WI38 (cell line): ENCODE data around the gene CDH12.
"Not testable (repeated sequence)": the region's sequence is repeated elsewhere in the genome, so short reads cannot be mapped to it uniquely, and the experiment has no call there.

Experiments used
- H3K4me3 ChIP-seq: 2 replicates; pipeline ENCODE4 v1.5.1; 2011; ENCODE audit warnings: low read depth, mild to moderate bottlenecking, control low read depth, low read length
- CTCF ChIP-seq: IDR thresholded peaks from 2 replicates; pipeline ENCODE4 v1.5.1; 2012; ENCODE audit warnings: low read depth, mild to moderate bottlenecking, control low read depth, low read length

Gene CDH12

DNA sequence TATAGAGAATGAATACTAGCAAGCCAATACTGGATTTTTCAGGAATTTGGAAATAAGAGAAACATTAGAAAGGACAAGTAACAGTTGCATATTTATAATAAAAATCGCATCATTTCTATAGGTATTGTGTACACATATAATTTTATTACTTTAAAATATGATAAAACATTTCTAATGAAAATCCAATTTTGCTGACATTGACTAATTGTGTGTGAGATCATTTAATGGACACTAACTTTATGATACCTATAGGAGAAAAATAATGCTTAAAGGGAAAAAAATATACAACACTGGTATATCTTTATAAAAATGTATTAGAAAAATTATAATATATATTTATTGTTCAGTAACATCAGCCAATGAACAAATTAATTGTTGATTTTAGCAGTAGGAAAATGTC is 557.3 kb downstream of the CDH12 start:
- no peak overlapping the region for H3K4me3 ChIP-seq
- no peak for TF ChIP-seq CTCF

DNA sequence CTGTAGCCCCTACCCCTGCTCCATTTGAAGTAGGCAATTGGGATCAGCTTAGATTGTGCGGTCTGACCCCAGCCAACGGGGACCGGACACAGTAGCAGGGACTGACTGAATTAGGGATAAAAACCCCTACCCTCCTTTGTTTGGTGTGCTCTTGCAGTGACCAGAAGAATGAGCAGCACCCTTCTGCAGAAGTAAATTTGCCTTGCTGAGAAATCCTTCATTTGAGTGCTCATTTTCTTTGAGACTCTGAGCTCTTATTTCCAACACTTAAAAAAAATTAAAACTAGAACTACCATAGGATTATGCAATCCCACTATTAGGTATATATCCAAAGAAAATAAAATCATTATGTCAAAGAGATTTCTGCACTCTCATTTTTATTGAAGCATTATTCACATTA is 560.0 kb downstream of the CDH12 start:
- H3K4me3 ChIP-seq = no peak overlapping the region
- TF ChIP-seq CTCF = no peak

DNA sequence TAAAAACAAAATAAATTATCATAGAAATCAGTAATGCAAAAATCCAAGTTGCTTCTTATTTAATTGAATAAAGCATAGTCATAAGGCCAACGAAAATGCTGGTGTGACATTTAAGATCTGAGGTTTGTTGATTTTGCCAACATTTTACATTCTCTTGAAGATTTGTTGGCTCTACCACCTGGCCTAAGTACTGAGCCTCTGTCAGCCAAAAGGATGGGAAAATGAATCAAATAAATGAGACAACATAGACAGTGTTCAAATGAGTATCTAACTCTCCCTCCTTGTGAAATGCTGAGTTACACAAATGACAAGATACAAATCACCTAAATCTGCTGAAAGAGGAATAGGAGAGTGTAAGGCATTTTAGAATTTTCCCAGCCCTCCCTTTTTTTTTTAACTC is 575.0 kb downstream of the CDH12 start:
- H3K4me3 ChIP-seq = no peak overlapping the region
- no peak for TF ChIP-seq CTCF

- no peak overlapping the region for H3K4me3 ChIP-seq
- no peak for TF ChIP-seq CTCF
Observed at GRCh38 chr5:22277006-22277405, 576.1 kb downstream of the CDH12 start.

DNA sequence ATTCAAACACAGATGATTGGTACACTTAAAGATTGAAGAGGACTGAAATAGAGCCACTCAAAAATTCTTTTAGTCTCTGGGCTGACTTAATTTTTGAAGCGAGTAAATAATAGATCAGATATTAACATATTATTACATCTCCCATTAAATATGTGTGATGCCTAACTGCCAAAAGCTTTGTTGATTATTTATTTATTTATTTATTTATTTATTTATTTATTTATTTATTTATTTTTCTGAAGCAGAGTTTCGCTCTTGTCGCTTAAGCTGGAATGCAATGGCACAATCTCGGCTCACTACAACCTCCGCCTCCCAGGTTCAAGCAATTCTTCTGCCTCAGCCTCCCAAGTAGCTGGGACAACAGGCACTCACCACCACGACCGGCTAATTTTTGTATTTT is 587.3 kb downstream of the CDH12 start:
- not testable (repeated sequence) for H3K4me3 ChIP-seq

GRCh38 chr5:22258139-22258538 is 595.0 kb downstream of the CDH12 start:
- H3K4me3 ChIP-seq = no peak overlapping the region
- TF ChIP-seq CTCF = no peak

DNA sequence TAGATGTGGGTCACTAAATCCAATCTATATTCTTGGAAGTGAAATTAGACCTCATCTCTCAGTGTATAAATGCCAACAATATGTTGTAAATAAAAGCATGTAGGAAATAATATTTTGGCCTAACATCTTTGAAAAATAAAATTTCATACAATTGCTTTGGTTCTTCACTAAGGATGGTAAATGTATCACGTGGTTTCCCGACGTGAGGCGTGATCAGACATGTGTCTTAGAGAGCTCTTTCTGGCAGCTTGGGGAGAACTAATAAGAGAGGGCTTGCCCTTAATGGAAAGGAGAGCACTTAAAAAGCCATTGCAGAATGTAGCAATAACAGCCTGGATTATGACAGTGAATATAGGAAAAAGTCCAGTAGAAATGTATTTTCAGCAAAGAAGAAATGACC is 602.6 kb downstream of the CDH12 start:
- H3K4me3 ChIP-seq = no peak overlapping the region
- TF ChIP-seq CTCF = no peak

- no peak overlapping the region for H3K4me3 ChIP-seq
- no peak for TF ChIP-seq CTCF
Observed at GRCh38 chr5:22249209-22249729, 603.9 kb downstream of the CDH12 start.
